Neural cell (in vitro differentiated cells): ENCODE measurements around the gene MAST2.

ENCODE experiments used
- CTCF ChIP-seq: fragments of 450-650 bp; IDR thresholded peaks from 2 replicates; pipeline ENCODE4 v1.5.1; 2014; ENCODE audit warnings: antibody characterized with exemption, mild to moderate bottlenecking, moderate library complexity; ENCODE audit not compliant: poor library complexity, severe bottlenecking
- MXI1 ChIP-seq: fragments of 450-650 bp; conservative IDR thresholded peaks from 2 replicates; pipeline ENCODE4 v1.6.1; 2014; ENCODE audit warnings: antibody characterized with exemption, mild to moderate bottlenecking; ENCODE audit not compliant: poor library complexity, severe bottlenecking
- POLR2AphosphoS5 ChIP-seq: IDR thresholded peaks from 2 replicates; pipeline ENCODE4 v1.6.1; 2012
- RAD21 ChIP-seq: fragments of 450-650 bp; conservative IDR thresholded peaks from 2 replicates; pipeline ENCODE4 v1.6.1; 2014; ENCODE audit warnings: antibody characterized with exemption, mild to moderate bottlenecking, moderate library complexity
- REST ChIP-seq: IDR thresholded peaks from 2 replicates; pipeline ENCODE4 v1.6.1; 2012; ENCODE audit warnings: borderline replicate concordance
- SMC3 ChIP-seq: fragments of 450-650 bp; conservative IDR thresholded peaks from 2 replicates; pipeline ENCODE4 v1.6.1; 2014; ENCODE audit warnings: antibody characterized with exemption, mild to moderate bottlenecking, moderate library complexity; ENCODE audit not compliant: poor library complexity

- TF ChIP-seq SMC3 = no peak
- TF ChIP-seq POLR2AphosphoS5 = no peak
- no peak for TF ChIP-seq CTCF
- no peak for TF ChIP-seq REST
- TF ChIP-seq MXI1 = no peak
- no peak for TF ChIP-seq RAD21
These were observed 47.7 kb upstream of the MAST2 start for GRCh38 chr1:45755697-45756096.
